ENCODE measurements around the gene TLR6.

GRCh38 chr4:38803833-38804653 lies 52.6 kb downstream of the TLR6 start:
- TF ChIP-seq MAX (IDR thresholded peaks at IDR 0.05) = no peak
- TF ChIP-seq, protein P1, sequence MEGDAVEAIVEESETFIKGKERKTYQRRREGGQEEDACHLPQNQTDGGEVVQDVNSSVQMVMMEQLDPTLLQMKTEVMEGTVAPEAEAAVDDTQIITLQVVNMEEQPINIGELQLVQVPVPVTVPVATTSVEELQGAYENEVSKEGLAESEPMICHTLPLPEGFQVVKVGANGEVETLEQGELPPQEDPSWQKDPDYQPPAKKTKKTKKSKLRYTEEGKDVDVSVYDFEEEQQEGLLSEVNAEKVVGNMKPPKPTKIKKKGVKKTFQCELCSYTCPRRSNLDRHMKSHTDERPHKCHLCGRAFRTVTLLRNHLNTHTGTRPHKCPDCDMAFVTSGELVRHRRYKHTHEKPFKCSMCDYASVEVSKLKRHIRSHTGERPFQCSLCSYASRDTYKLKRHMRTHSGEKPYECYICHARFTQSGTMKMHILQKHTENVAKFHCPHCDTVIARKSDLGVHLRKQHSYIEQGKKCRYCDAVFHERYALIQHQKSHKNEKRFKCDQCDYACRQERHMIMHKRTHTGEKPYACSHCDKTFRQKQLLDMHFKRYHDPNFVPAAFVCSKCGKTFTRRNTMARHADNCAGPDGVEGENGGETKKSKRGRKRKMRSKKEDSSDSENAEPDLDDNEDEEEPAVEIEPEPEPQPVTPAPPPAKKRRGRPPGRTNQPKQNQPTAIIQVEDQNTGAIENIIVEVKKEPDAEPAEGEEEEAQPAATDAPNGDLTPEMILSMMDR (IDR thresholded peaks at IDR 0.05; ENCODE audit: control extremely low read depth in 1 of 3, insufficient read depth in 1 of 3, low read depth in 1 of 3, low read length in 3 of 3) = no peak
- no peak for TF ChIP-seq CREB1 (IDR thresholded peaks at IDR 0.05)
- TF ChIP-seq SP1 (IDR thresholded peaks at IDR 0.05; ENCODE audit: low read depth, low read length) = no peak
- TF ChIP-seq, protein P2, sequence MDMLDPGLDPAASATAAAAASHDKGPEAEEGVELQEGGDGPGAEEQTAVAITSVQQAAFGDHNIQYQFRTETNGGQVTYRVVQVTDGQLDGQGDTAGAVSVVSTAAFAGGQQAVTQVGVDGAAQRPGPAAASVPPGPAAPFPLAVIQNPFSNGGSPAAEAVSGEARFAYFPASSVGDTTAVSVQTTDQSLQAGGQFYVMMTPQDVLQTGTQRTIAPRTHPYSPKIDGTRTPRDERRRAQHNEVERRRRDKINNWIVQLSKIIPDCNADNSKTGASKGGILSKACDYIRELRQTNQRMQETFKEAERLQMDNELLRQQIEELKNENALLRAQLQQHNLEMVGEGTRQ (IDR thresholded peaks at IDR 0.05; ENCODE audit: low read length) = no peak
- TF ChIP-seq ZNF274 (IDR thresholded peaks at IDR 0.05; ENCODE audit: borderline replicate concordance, extremely low read depth, low read length) = no peak
- no peak for TF ChIP-seq PHF8 (conservative IDR thresholded peaks at IDR 0.05; ENCODE audit: low read depth, low read length)
- no peak for TF ChIP-seq CEBPB (IDR thresholded peaks at IDR 0.05; ENCODE audit: low read depth, low read length)
- no peak for TF ChIP-seq EZH2 (IDR thresholded peaks at IDR 0.05; ENCODE audit: low read depth, low read length, severe bottlenecking)
- TF ChIP-seq POLR2AphosphoS5 (IDR thresholded peaks at IDR 0.05; ENCODE audit: low read depth, low read length) = no peak
